ENCODE data around the gene EPHX1. TPM values are rescaled to one million over a fixed set of nuclear protein-coding genes. Genes with fewer than 3 reads are reported as not detected.

EPHX1 gene
- total and polyA plus RNA-seq, 10 of the 15 experiments (the other 5 are each of a cell fraction or from before 2014, with no cell fraction given), result 0.33 to 2.9 (median 0.78) TPM; not detected in 2

- no peak for TF ChIP-seq NFIC (IDR thresholded peaks at IDR 0.05; ENCODE audit: low read depth, low read length)
- no peak for TF ChIP-seq RAD51 (IDR thresholded peaks at IDR 0.05)
- TF ChIP-seq E4F1 (IDR thresholded peaks at IDR 0.05; ENCODE audit: borderline replicate concordance, partially characterized antibody), result no peak
- 0 out of 2 replicates have a peak, but pooled peaks have one; percentile 22 for TF ChIP-seq GATAD2B (conservative IDR thresholded peaks at IDR 0.05; ENCODE audit: low read depth)
- peak; percentile 43 to 67 (median 43) for TF ChIP-seq CTCF (IDR thresholded peaks at IDR 0.05 in 2 of 3, conservative IDR thresholded peaks at IDR 0.05 in 1 of 3; ENCODE audit: control insufficient read depth in 2 of 3, extremely low read depth in 1 of 3, insufficient read depth in 1 of 3, low read depth in 3 of 3, low read length in 3 of 3)
Measured at GRCh38 chr1:225877580-225877979, 67.7 kb downstream of the EPHX1 start (continued).

- no peak for TF ChIP-seq ZBTB4 (CRISPR knock-in tag; IDR thresholded peaks at IDR 0.05)
- TF ChIP-seq NR2C2 (IDR thresholded peaks at IDR 0.05; ENCODE audit: borderline replicate concordance, control insufficient read depth, insufficient read length, low read depth), result no peak
- TF ChIP-seq ZBTB33 (IDR thresholded peaks at IDR 0.05), result no peak
- Histone ChIP-seq H3K36me3 (ENCODE audit: control insufficient read depth in 2 of 2, insufficient read depth in 2 of 2, low read length in 1 of 2) (peaks cover 2 to 4% of the 10 kb centered on the region in 2 experiments; a peak in 3 of 4 replicates), H3K27ac (ENCODE audit: control insufficient read depth, insufficient read depth) (no peak overlapping the region), H4K20me1 (ENCODE audit: control insufficient read depth, insufficient read depth) (0 out of 2 replicates have a peak, but pooled peaks cover 3% of the 10 kb centered on the region), H2AFZ (ENCODE audit: control insufficient read depth, low read depth, low read length) (no peak overlapping the region), H3K4me1 (ENCODE audit: control insufficient read depth, insufficient read depth, low read length) (peaks cover 25% of the 10 kb centered on the region), H3K79me2 (ENCODE audit: control insufficient read depth, insufficient read depth, low read length) (peaks cover 30% of the 10 kb centered on the region), H3K9me3 (replicated peaks; ENCODE audit: control insufficient read depth, insufficient read depth, low read length) (no peaks in the 10 kb centered on the region), H3K4me2 (ENCODE audit: control insufficient read depth, insufficient read depth) (no peak overlapping the region; the same call in 1 of the 2 replicates), H3K27me3 (replicated peaks in 1 of 2; ENCODE audit: control insufficient read depth in 2 of 2, insufficient read depth in 2 of 2, low read length in 1 of 2) (no peaks in the 10 kb centered on the region), H3K9ac (ENCODE audit: control insufficient read depth, insufficient read depth, low read length) (no peak overlapping the region), H3K4me3 (no peak overlapping the region)
- FAIRE-seq, result no peak
- 70% methylated on average over 4 of the region's 4 CpGs for WGBS (ENCODE audit: insufficient coverage, insufficient replicate concordance, low lambda C conversion rate, missing lambda C conversion rate)
- ChIA-PET RAD21 (ENCODE audit: unreplicated experiment) (interaction anchor here (0.8 to 1.0 kb wide), 2 partner anchors 12 to 30 kb away, joined by 3 read pairs; no protein-coding TSS in a partner anchor), SMC1A (ENCODE audit: uncharacterized antibody, unreplicated experiment) (interaction anchor here (5.1 kb wide), 1 partner anchor 100 kb away, joined by 29 read pairs; the partner anchor contains the start of gene SRP9), CTCF (interaction anchor here (0.6 to 1.8 kb wide), 8 partner anchors 19 to 825 kb away, joined by 3 to 6 read pairs (median 3); no protein-coding TSS in a partner anchor), POLR2A (interaction anchor here (0.9 to 1.4 kb wide), 2 partner anchors 13 to 19 kb away, joined by 3 read pairs; no protein-coding TSS in a partner anchor)
- ATAC-seq, result no peak
- DNase-seq (ENCODE audit: low read depth, low spot score), result no peak
- intact Hi-C loops (cut with micrococcal nuclease; ENCODE audit: unreplicated experiment), result no loop called here
- in situ Hi-C loops (cut with MboI), result no loop called here
- no TSS peak for BruUV-seq (replicated peaks)
Measured at GRCh38 chr1:225878282-225878681, 68.4 kb downstream of the EPHX1 start.
